GM12864 (cell line): ENCODE measurements around the gene PODXL2.

ENCODE experiments used
- DNase-seq: peaks from one replicate; pipeline ENCODE4 v3.0.0-alpha.2; 2011; ENCODE audit warnings: low read depth
- H3K4me3 ChIP-seq: 2 replicates; pipeline ENCODE4 v1.5.1; 2011; ENCODE audit warnings: mild to moderate bottlenecking, low read depth, low read length, control low read depth
- TF ChIP-seq, protein P1 (sequence below): IDR thresholded peaks from 2 replicates; pipeline ENCODE4 v1.5.1; 2011; ENCODE audit warnings: low read depth, mild to moderate bottlenecking, moderate library complexity, low read length, control low read depth, inconsistent platforms; ENCODE audit errors: missing control alignments

PODXL2 gene

DNA sequence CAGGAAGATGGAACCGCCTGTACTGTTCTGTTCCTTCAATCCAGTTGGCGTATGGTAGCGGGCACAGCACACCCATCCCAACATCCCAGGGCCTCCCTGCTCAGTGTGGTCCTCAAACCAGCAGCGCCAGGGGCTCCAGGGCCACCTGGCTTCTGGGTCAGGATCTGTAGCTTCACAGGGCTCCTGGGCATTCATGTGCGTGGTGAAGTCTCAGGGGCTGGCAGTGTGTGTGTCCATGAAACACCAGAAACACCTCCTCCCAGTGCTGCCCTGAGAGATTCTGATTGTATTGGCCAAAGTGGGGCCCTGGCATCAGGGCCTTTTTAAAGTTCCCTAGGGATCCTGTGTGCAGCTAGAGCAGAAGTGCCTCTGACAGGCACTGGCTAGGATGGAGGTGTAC, 85.9 kb downstream of the PODXL2 start:
- no peak overlapping the region for H3K4me3 ChIP-seq
- TF ChIP-seq, protein P1, sequence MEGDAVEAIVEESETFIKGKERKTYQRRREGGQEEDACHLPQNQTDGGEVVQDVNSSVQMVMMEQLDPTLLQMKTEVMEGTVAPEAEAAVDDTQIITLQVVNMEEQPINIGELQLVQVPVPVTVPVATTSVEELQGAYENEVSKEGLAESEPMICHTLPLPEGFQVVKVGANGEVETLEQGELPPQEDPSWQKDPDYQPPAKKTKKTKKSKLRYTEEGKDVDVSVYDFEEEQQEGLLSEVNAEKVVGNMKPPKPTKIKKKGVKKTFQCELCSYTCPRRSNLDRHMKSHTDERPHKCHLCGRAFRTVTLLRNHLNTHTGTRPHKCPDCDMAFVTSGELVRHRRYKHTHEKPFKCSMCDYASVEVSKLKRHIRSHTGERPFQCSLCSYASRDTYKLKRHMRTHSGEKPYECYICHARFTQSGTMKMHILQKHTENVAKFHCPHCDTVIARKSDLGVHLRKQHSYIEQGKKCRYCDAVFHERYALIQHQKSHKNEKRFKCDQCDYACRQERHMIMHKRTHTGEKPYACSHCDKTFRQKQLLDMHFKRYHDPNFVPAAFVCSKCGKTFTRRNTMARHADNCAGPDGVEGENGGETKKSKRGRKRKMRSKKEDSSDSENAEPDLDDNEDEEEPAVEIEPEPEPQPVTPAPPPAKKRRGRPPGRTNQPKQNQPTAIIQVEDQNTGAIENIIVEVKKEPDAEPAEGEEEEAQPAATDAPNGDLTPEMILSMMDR = no peak
- DNase-seq = no peak

- H3K4me3 ChIP-seq = no peak overlapping the region
- TF ChIP-seq, protein P1 = no peak
- DNase-seq = no peak
Measured at GRCh38 chr3:127715532-127715931, 86.5 kb downstream of the PODXL2 start.

GRCh38 chr3:127716384-127716783, 87.4 kb downstream of the PODXL2 start:
- no peak overlapping the region for H3K4me3 ChIP-seq
- TF ChIP-seq, protein P1 = no peak
- DNase-seq = no peak

- TF ChIP-seq, protein P1 = no peak
- DNase-seq = no peak
- no peak overlapping the region for H3K4me3 ChIP-seq
Measured at GRCh38 chr3:127717357-127718244, 88.6 kb downstream of the PODXL2 start.

- no peak for DNase-seq
- TF ChIP-seq, protein P1 = no peak
- H3K4me3 ChIP-seq = no peak overlapping the region
Measured at GRCh38 chr3:127718245-127718915, 89.4 kb downstream of the PODXL2 start.

GRCh38 chr3:127718916-127719290, 89.9 kb downstream of the PODXL2 start:
- no peak overlapping the region for H3K4me3 ChIP-seq
- TF ChIP-seq, protein P1 = no peak
- no peak for DNase-seq
